ENCODE data around the gene FLT1.

Gene FLT1

GRCh38 chr13:28327373-28328270 is 167.3 kb downstream of the FLT1 start:
- no peak for TF ChIP-seq CTCF (IDR thresholded peaks at IDR 0.05; ENCODE audit: low read depth, low read length)
- DNase-seq (ENCODE audit: extremely low read depth, low read depth) = no peak

- no peak for DNase-seq (ENCODE audit: extremely low read depth, low read depth)
- no peak for TF ChIP-seq CTCF (IDR thresholded peaks at IDR 0.05; ENCODE audit: low read depth, low read length)
Observed at GRCh38 chr13:28326056-28326455, 168.9 kb downstream of the FLT1 start.

- no peak for TF ChIP-seq CTCF (IDR thresholded peaks at IDR 0.05; ENCODE audit: low read depth, low read length)
- DNase-seq (ENCODE audit: extremely low read depth, low read depth) = no peak
Observed at GRCh38 chr13:28325022-28325421, 169.9 kb downstream of the FLT1 start.

GRCh38 chr13:28324181-28324789 is 170.6 kb downstream of the FLT1 start:
- peak; percentile 94 for TF ChIP-seq CTCF (IDR thresholded peaks at IDR 0.05; ENCODE audit: low read depth, low read length)
- DNase-seq (ENCODE audit: extremely low read depth, low read depth) = no peak

- DNase-seq (ENCODE audit: extremely low read depth, low read depth) = no peak
Observed at GRCh38 chr13:28322256-28322905, 172.5 kb downstream of the FLT1 start.

GRCh38 chr13:28321756-28322155 is 173.2 kb downstream of the FLT1 start:
- TF ChIP-seq CTCF (IDR thresholded peaks at IDR 0.05; ENCODE audit: low read depth, low read length) = no peak
- DNase-seq (ENCODE audit: extremely low read depth, low read depth) = no peak

More at GRCh38 chr13:28322256-28322905, 172.5 kb downstream of the FLT1 start:
- TF ChIP-seq CTCF (IDR thresholded peaks at IDR 0.05; ENCODE audit: low read depth, low read length) = no peak

All from AG09319 (cell line).